GM21825 (cell line): ENCODE results near the gene ACSS3.
"Not testable (repeated sequence)": the region's sequence is repeated elsewhere in the genome, so short reads cannot be mapped to it uniquely, and the experiment has no call there.

Source experiments
- ATAC-seq: cut with Tn5 transposase; IDR thresholded peaks from one replicate; pipeline ENCODE4 v1.9.1; 2021; ENCODE audit warnings: mild to moderate bottlenecking, moderate library complexity; ENCODE audit not compliant: unreplicated experiment

Gene ACSS3

GRCh38 chr12:81077686-81078441 lies at the start of gene ACSS3:
ACSS3 (plus strand) TSS chr12:81078079; CDS start chr12:81078121, 42 bp downstream.
- ATAC-seq, result no peak

GRCh38 chr12:81034926-81035325 lies 43.0 kb upstream of the ACSS3 start:
- ATAC-seq, result no peak

GRCh38 chr12:81039231-81039630 lies 38.6 kb upstream of the ACSS3 start:
- ATAC-seq, result no peak

DNA sequence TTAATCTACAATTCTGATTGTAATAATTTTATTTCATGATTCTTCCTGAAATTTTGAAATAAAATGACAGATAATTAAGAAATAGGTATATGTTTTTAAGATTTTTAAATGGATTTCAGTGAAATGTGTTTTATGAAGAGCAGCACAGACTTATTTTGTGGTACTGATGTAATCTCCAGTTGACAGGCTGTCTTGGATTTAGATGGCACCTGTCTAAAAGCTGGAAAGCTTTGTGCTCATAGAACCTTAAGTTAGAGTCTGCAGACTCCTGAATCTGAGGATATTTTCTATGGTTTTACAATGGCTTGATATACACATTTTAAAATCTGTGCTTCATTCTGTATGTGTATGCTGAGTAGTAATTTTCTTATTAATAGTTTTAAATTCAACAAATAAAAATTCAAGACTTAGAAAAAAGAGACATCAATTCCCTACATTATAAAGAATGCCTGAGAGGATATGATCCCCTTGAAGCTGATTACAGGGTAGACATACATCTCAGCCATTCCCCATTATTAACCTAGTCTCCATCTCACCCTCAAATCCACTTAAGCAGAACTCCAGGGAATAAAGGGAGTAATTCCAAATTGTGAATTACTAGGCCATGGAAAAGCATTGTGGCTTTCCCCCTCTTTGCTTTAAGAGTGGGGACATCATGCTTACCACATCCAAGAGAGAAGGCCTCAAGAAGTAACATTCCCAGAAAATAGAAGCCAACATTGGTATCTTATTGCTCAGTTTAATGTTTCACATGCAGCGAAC lies 33.7 kb upstream of the ACSS3 start:
- ATAC-seq, result no peak

GRCh38 chr12:81064971-81065370 lies 12.9 kb upstream of the ACSS3 start:
- not testable (repeated sequence) for ATAC-seq

DNA sequence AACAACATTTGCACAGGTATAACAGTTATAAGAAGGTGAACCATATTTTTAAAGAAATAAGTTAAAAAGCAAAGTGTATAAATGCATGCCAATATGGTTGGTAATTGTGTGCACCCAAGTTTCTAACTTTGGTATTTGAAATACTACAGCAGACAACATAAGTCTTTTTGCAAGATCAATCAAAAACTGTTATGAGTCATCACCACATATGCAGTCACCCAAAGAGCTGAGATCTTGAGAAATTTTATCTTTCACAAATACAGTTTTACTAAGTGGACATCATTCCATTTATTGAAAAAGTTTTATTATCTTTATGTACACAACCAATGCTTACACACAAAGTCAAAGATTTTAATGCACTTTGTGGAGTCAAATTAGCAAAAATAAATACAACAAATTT lies 7.0 kb upstream of the ACSS3 start:
- no peak for ATAC-seq

- no peak for ATAC-seq
Measured at GRCh38 chr12:81075539-81075938, 2.3 kb upstream of the ACSS3 start.

- no peak for ATAC-seq
Measured at GRCh38 chr12:81077329-81077685, 572 bp upstream of the ACSS3 start.

DNA sequence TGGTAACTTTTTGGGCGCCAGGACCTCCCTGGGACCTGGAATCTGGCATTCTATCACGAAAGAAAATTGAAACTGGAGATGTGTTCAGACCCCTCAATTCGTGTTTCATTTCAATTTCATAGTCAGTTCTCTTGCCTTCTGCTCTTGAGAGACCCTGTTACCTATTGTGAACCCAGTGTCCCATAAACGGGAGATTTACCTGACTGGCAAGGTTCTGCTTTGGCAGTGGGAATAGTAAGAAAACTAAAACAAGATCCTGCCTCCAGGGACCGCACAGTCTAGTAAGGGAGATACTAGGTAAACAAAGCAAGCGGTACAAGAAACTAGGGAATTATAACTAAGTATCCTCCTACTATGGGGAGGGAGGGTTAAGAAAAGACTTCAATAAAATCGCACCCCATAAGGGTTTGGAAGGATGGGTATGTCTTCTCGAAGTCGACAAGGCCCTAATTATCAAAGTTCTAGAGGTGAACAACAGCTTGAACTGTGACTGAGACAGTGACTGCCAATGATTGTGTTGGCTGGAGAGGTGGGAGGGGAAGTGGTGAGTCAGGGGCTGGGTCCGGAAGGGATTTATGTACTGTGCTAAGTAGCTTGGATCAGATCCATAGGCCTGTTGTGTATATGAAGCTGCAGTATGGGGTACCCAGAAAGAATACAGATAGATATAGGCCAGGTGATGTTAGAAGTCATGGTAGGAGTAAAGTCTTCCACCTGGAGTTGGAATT lies 754 bp downstream of the ACSS3 start:
- ATAC-seq, result no peak

DNA sequence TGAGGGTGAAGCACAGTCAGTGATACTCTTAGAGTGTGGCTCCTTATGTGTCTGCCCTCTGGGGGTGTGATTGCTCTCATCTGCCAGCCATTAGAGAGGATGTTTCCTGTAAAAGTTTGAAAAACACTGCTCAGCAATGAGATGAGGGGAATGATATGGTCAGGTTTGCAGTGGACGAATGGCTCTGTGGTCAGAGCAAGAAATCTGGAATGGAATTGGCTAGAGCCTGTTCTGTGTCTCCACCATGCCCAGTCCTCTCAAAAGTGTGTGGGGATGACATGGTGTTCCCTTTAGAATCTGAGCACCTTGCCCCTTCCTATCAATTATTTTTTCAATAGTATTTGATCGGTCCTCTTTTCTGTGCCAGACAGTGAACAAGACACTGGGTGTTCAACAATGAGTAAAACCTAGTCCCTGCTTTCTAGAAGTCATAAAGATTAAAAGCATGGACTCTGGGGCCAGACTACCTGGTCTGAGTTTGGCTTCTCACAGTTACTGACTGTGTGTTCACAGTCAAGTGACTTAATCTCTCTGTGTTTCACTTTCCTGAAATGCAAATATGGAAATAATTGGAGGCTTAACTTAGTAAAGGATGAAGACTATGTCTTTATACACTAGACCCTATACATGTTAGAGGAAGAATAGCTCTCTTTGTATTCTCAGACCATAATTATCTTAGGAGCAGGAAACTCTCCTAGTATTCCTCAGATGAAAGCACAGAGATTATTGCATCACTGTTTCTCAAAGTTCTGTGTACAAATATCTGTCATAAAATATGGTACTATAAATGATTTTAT lies 1.6 kb downstream of the ACSS3 start:
- ATAC-seq, result no peak

DNA sequence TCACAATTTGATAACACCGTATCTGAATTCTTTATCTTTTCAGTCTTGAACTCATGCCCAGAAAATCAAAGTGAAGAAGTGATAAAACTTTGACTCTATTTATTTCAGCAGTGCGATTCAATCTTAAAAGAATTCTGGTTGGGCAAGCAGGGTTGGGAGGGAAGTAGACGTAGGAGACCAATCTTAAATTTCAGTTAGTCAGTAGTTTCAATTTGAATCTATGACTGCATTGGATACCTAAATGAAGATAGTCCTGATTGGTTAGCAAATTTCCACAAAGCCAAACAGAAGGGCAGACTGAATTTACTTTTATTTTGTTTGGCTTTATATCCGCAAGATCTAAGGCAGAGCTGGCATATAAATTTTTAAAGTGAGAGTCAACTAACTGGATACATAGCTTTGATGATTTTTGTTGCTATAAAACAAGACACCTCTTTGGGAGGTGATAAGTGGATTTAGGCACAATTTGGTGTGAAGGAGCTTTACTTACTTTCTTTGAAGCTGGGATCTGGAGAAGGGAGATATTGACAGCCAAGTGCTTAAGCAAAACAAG lies 2.6 kb downstream of the ACSS3 start:
- no peak for ATAC-seq

DNA sequence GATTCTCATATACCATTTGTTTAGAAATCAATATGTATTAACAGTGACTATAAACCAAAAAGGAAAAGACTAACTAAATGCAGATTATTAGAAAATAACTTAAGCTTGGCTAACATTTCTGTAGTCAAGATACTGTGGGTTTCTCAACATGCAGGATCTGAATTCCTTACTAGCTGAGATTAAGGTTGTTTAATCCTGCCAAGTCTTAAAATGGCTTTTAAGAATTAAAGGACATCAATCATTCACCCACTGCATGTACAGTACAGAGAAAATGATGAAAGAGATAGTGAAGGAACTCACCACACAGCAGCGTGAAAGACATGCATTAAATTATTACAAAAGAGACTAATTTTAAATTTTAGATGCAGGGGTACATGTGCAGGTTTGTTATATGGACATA lies 3.8 kb downstream of the ACSS3 start:
- ATAC-seq, result no peak

DNA sequence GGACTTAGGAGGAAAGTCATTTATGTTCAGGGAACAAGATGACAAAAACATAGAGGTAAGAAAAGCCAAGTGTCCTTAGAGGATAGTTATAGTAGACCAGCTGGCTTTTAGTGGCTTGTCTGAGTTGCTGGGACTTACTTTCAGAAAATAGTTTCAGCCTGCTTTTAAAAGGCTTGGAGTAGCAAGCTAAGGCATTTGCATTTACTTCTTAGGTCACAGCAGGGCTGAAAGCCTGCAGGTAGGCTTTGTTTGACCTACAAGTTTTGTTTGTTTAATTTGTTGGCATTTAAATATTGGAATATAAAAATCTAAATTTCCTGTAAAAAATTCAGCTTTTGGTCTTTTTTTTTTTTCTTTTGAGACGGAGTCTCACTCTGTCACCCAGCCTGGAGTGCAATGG lies 5.1 kb downstream of the ACSS3 start:
- no peak for ATAC-seq

- ATAC-seq, result no peak
Measured at GRCh38 chr12:81083906-81084513, 6.1 kb downstream of the ACSS3 start.

- ATAC-seq, result no peak
Measured at GRCh38 chr12:81084811-81085350, 7.0 kb downstream of the ACSS3 start.

DNA sequence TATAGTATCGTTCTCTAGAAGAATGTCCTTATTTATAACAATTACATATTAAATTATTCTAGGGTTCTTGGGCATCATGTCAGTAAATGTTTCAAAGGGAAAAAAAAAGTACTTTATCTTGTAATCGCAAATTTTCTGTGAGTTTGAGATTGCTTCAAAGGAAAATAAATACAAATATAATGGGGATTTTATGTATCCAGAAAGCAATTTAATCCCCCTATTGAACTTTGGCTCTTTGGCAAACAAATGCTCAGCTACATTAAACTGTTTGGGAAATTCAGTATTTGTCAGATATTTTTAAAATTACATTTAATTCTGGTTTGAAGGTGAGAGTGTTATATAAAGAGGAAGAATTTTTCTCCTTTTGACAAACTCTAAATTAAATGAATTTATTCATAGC lies 8.0 kb downstream of the ACSS3 start:
- ATAC-seq, result no peak

DNA sequence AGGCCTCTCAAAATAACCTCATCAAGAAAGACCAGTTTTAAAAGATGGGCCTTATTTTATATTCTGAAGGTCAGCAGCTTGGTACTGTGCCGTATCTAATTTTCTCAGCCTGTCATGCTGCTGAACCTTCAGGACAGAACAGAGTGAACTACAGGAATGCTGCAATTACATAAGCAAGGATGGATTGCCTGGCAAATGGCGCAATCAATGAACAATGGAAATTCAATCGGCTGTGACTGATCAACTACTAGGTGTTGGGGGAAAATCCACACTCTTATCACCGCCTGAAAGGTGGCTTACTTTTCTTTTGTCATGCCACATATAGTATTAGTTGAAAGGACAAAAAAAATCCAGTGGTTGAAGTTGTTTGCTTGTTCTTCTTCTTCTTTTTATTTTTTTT lies 8.5 kb downstream of the ACSS3 start:
- ATAC-seq, result no peak

DNA sequence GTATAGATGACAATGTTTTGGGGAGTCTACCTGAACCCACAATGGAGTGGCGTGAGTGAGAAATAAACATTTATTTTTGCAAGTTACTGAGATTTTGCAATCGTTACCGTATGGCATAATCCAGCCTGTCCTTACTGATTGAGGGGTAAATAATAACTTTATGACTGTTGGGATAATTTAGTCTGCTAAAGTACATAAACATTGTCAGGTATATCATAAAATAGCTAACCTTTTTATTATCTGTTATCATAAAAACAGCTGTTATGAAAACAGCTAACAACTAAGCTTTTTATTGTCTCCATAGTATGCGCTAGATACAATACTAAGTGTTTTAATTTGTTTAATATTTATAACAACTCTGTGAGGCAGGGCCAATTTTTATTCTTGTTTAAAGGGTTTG lies 10.3 kb downstream of the ACSS3 start:
- no peak for ATAC-seq

DNA sequence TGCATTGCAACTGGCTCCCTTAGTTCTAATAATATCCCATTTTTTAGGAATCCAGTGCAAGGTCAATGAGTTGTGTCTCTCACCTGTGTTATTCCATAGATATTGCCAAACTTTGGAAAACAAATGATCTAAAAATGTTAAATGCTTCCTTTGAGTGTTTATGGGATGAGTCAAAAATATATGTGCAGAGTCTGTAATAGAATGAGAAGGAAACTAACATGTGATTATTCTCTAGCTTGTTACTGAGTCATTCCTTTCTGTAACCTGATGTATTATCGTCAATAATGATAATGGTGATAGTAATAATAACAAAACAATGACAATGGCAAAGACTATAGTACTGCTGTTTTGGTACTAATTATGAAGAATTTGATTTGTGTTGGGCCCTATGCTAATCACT lies 11.5 kb downstream of the ACSS3 start:
- ATAC-seq, result no peak

DNA sequence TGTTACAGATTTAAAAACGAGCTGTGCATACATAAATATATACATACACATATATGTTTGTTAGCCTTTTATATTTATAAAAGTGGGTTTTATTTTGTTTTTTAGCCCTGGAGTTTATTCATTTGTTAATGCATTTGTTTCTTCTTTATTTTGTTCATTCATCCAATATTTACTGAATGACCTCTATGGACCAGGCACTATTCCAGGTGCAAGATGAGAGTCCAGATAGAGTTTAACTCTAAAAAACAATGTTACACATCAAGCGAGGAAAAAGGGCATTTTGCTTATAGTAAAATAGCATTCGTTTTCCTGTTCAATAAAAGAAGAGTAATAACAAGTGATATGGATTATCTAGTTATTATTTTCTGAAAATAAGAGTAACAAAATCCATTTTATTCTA lies 14.2 kb downstream of the ACSS3 start:
- ATAC-seq, result no peak
